Trophoblast cell (in vitro differentiated cells and primary cell): ENCODE results near the gene LRFN5.
A peak's percentile ranks its signal among the peaks of the same experiment; 100 is the strongest.

Experiments
- DNase-seq, 2 donors: peaks; one replicate each; pipeline ENCODE4 v3.0.0-alpha.2; 2016
- H2AFZ ChIP-seq: 2 replicates; pipeline ENCODE4 v1.6.1; 2013; ENCODE audit warnings: low read length, moderate library complexity, mild to moderate bottlenecking; ENCODE audit not compliant: insufficient read depth, poor library complexity
- H2AK5ac ChIP-seq: 2 replicates; pipeline ENCODE4 v1.6.1; 2013; ENCODE audit warnings: mild to moderate bottlenecking, low read length
- H2BK120ac ChIP-seq: 2 replicates; pipeline ENCODE4 v1.6.1; 2013; ENCODE audit warnings: low read length, mild to moderate bottlenecking, moderate library complexity; ENCODE audit not compliant: insufficient read depth, poor library complexity
- H2BK12ac ChIP-seq: 2 replicates; pipeline ENCODE4 v1.6.1; 2013; ENCODE audit warnings: mild to moderate bottlenecking, low read length, moderate library complexity
- H2BK5ac ChIP-seq: 2 replicates; pipeline ENCODE4 v1.6.1; 2013; ENCODE audit warnings: low read length, low read depth, moderate library complexity, mild to moderate bottlenecking; ENCODE audit not compliant: poor library complexity
- H3K14ac ChIP-seq: 2 replicates; pipeline ENCODE4 v1.6.1; 2013; ENCODE audit warnings: mild to moderate bottlenecking, low read length
- H3K18ac ChIP-seq: 2 replicates; pipeline ENCODE4 v1.6.1; 2013; ENCODE audit warnings: mild to moderate bottlenecking, low read length
- H3K23ac ChIP-seq: 2 replicates; pipeline ENCODE4 v1.6.1; 2013; ENCODE audit warnings: low read length
- H3K27ac ChIP-seq: 2 replicates; pipeline ENCODE4 v1.5.1; 2013; ENCODE audit warnings: low read depth, mild to moderate bottlenecking, inconsistent platforms, low read length, moderate library complexity
- H3K27me3 ChIP-seq: 2 replicates; pipeline ENCODE4 v1.6.1; 2013; ENCODE audit warnings: inconsistent platforms, mild to moderate bottlenecking, low read length, moderate library complexity; ENCODE audit not compliant: insufficient read depth
- H3K36me3 ChIP-seq, 2 experiments: 1 replicate in 1 of 2; 2 replicates in 1 of 2; pipeline ENCODE4 v1.6.1; 2013; ENCODE audit warnings: low read length in 2 of 2, mild to moderate bottlenecking in 2 of 2, moderate library complexity in 1 of 2; ENCODE audit not compliant: insufficient read depth in 2 of 2, control insufficient read depth in 1 of 2
- H3K4ac ChIP-seq: 2 replicates; pipeline ENCODE4 v1.6.1; 2013; ENCODE audit warnings: low read depth, mild to moderate bottlenecking, low read length, moderate library complexity
- H3K4me1 ChIP-seq, 2 experiments: 1 replicate in 1 of 2; 2 replicates in 1 of 2; pipeline ENCODE4 v1.6.1; 2013; ENCODE audit warnings: low read length in 2 of 2, mild to moderate bottlenecking in 2 of 2, moderate library complexity in 1 of 2; ENCODE audit not compliant: insufficient read depth in 2 of 2, control insufficient read depth in 1 of 2
- H3K4me2 ChIP-seq: 2 replicates; pipeline ENCODE4 v1.6.1; 2013; ENCODE audit warnings: inconsistent platforms, mild to moderate bottlenecking, low read length, moderate library complexity
- H3K4me3 ChIP-seq: 2 replicates; pipeline ENCODE4 v1.5.1; 2013; ENCODE audit warnings: mild to moderate bottlenecking, low read depth, low read length, inconsistent platforms
- H3K79me1 ChIP-seq: one replicate; pipeline ENCODE4 v1.6.1; 2013; ENCODE audit warnings: low read length
- H3K79me2 ChIP-seq: 2 replicates; pipeline ENCODE4 v1.6.1; 2013; ENCODE audit warnings: low read length, mild to moderate bottlenecking; ENCODE audit not compliant: control insufficient read depth, insufficient read depth, poor library complexity
- H3K9ac ChIP-seq: 2 replicates; pipeline ENCODE4 v1.6.1; 2013; ENCODE audit warnings: mild to moderate bottlenecking, low read length
- H3K9me3 ChIP-seq: 2 replicates; pipeline ENCODE4 v1.6.1; 2013; ENCODE audit warnings: low read depth, mild to moderate bottlenecking, control low read depth, inconsistent platforms, low read length; ENCODE audit not compliant: insufficient read depth
- H4K12ac ChIP-seq: 2 replicates; pipeline ENCODE4 v1.6.1; 2013; ENCODE audit warnings: low read depth, mild to moderate bottlenecking, low read length, moderate library complexity
- H4K8ac ChIP-seq: 2 replicates; pipeline ENCODE4 v1.6.1; 2013; ENCODE audit warnings: low read depth, mild to moderate bottlenecking, low read length, moderate library complexity
- H4K91ac ChIP-seq: one replicate; pipeline ENCODE4 v1.6.1; 2013; ENCODE audit warnings: low read depth, mild to moderate bottlenecking, low read length, moderate library complexity
- WGBS: extraction: QIAGEN DNeasy Blood & Tissue Kit; methylation state at CpG from one replicate; pipeline ENCODE4 v1.1.7; 2013; ENCODE audit warnings: missing lambda C conversion rate; ENCODE audit not compliant: insufficient read length, insufficient coverage; ENCODE audit errors: extremely low coverage; 5-methylcytosine and 5-hydroxymethylcytosine counted together

The LRFN5 gene

DNA sequence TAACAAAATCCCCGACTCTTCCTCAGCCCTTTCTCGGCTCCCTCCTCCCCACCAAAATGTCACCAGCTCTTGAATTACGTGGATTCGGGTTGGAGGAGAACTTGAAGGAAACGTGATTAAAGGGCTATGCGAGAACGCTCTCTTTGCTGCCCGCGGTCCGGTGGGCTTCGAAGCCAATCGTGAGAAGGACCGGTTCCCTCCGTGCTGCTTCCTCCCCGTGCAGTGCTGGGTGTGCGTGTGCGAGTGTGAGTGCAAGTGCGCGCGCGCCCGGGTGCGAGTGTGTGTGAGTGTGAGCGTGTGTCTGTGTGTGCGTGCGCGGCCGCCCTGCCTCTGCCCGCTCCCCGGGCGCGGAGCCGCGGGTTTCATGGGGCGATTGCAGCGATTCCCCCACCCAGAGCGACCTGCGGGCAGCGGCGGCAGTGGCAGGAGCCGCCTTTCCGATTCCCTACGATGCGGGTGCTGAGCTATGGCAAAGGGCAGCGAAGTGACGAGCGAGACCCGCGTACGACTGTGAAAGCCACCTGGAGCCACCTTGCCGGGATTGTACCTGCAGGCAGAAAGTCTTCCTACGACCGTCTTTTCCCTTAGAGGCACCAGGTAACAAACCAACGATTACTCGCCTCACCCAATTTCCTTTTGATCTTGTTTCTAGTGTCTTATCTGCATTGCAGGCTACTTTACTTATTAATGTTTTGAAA is 1.4 kb downstream of the LRFN5 start:
- WGBS, result no CpG with 5 or more reads among the region's 55 CpGs
- Histone ChIP-seq H2AFZ (peak overlapping the region; percentile 37), H3K79me2 (peaks cover 8% of the 10 kb centered on the region), H4K12ac (no peak overlapping the region), H2BK5ac (no peak overlapping the region), H4K91ac (no peak overlapping the region), H3K4me2 (peak overlapping the region; percentile 72), H4K8ac (no peak overlapping the region), H3K14ac (no peak overlapping the region), H3K23ac (no peak overlapping the region), H3K4ac (no peak overlapping the region), H3K36me3 (no peaks in the 10 kb centered on the region), H2BK12ac (no peak overlapping the region), H3K4me3 (peak overlapping the region; percentile 79), H2AK5ac (no peak overlapping the region), H3K79me1 (peaks cover 19% of the 10 kb centered on the region), H3K18ac (no peak overlapping the region), H3K27me3 (peaks cover 17% of the 10 kb centered on the region), H3K9me3 (peaks cover 2% of the 10 kb centered on the region), H3K9ac (no peak overlapping the region), H3K27ac (no peak overlapping the region), H3K4me1 (peaks cover 13 to 15% of the 10 kb centered on the region in 2 experiments), H2BK120ac (no peak overlapping the region)
- peak; percentile 3 to 56 for DNase-seq

DNA sequence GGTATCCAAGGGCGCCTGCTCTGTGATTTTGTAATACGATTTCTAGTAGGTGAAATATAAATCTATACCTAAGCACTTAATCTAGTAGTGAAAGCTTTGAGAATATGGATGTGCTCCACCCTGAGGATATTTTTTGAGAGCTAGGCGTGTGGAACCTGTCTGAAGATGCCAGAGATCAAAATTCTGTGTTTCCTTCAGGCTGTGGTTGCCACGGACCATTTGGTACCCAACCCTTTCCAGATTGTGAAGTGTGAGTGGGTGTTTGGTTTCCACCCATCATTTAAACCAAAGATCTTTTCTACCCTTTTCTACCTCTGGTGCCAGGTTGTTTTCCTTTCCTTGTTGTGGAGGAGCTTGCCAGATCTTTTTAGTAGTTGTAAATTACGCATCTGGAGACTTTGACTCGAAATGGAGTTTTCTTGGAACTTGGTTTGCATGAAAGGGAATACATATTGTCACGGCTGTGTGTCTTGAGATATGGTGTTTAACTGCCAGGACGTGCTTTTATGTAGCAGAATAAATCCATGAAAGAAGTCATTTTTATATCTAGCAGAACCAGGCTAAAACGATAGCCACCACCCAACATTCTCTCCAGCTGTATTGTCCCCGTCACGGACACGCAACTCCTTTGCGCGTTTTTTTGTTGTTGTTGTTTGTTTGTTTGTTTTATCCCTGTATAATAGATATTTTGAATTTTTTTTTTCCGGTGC is 2.2 kb downstream of the LRFN5 start:
- Histone ChIP-seq H3K4me3 (no peak overlapping the region), H2BK5ac (no peak overlapping the region)

GRCh38 chr14:41609704-41610183 is 3.1 kb downstream of the LRFN5 start:
- no peak overlapping the region for H3K27ac ChIP-seq

More for the DNA sequence above, 2.2 kb downstream of the LRFN5 start:
- Histone ChIP-seq H2AFZ (no peak overlapping the region), H3K9me3 (peaks cover 2% of the 10 kb centered on the region), H3K36me3 (no peaks in the 10 kb centered on the region), H3K4me1 (peaks cover 13 to 15% of the 10 kb centered on the region in 2 experiments), H4K8ac (no peak overlapping the region), H3K4ac (no peak overlapping the region), H2BK120ac (no peak overlapping the region), H3K18ac (no peak overlapping the region), H3K14ac (no peak overlapping the region), H3K4me2 (peak overlapping the region; percentile 72), H3K79me2 (peaks cover 8% of the 10 kb centered on the region), H2BK12ac (no peak overlapping the region), H3K27me3 (peaks cover 17% of the 10 kb centered on the region), H2AK5ac (no peak overlapping the region), H3K9ac (no peak overlapping the region), H4K12ac (no peak overlapping the region), H3K23ac (no peak overlapping the region), H4K91ac (no peak overlapping the region), H3K27ac (no peak overlapping the region), H3K79me1 (peaks cover 19% of the 10 kb centered on the region)
- no peak for DNase-seq
- no CpG with 5 or more reads among the region's 15 CpGs for WGBS

DNA sequence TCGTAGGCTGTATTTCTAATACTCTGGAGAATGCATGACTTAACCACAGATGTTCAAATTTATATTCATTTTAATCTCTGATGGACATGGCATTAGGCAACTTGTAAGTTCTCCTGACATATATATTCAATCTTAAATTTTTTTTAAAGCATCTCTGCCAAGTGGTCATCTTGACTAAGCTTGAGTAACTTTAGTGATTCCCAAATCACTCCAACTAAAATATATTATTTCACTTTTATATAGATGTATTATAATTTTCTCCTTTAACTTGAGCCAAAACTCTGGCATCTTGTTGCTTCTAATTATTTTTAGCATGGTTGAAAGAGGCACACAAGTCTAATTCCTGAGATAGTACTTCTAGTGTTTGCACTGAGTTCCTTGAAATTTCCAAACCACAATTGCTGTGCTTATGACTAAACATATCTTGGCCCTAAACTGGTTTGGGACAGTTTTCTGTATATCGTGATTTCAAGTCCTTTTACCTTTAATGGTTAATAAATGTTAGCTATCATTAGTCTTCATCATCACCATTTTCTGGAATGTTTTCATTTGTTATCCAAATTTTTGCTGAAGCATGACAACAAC is 8.4 kb downstream of the LRFN5 start:
- Histone ChIP-seq H3K79me2 (no peaks in the 10 kb centered on the region), H3K18ac (no peak overlapping the region), H3K23ac (no peak overlapping the region), H2BK5ac (no peak overlapping the region), H2BK120ac (no peak overlapping the region), H4K8ac (no peak overlapping the region), H2BK12ac (no peak overlapping the region), H3K4ac (no peak overlapping the region), H4K12ac (no peak overlapping the region), H3K14ac (no peak overlapping the region), H3K4me2 (no peak overlapping the region), H3K79me1 (no peaks in the 10 kb centered on the region), H3K27me3 (no peaks in the 10 kb centered on the region), H3K4me3 (no peak overlapping the region), H2AFZ (no peak overlapping the region), H3K27ac (no peak overlapping the region), H3K9me3 (no peaks in the 10 kb centered on the region), H3K36me3 (no peaks in the 10 kb centered on the region), H3K4me1 (no peaks in the 10 kb centered on the region), H4K91ac (no peak overlapping the region), H2AK5ac (no peak overlapping the region), H3K9ac (no peak overlapping the region)
- WGBS, result no CpG with 5 or more reads among the region's 2 CpGs
- DNase-seq, result no peak

More at GRCh38 chr14:41609704-41610183, 3.1 kb downstream of the LRFN5 start:
- DNase-seq, result no peak
- Histone ChIP-seq H3K18ac (no peak overlapping the region), H3K4me3 (peak overlapping the region; percentile 54), H4K8ac (no peak overlapping the region), H3K79me1 (peaks cover 16% of the 10 kb centered on the region), H3K79me2 (peaks cover 8% of the 10 kb centered on the region), H3K4me2 (peak overlapping the region; percentile 72), H3K23ac (no peak overlapping the region), H2BK12ac (no peak overlapping the region), H4K12ac (no peak overlapping the region), H2BK120ac (no peak overlapping the region), H3K36me3 (no peaks in the 10 kb centered on the region), H4K91ac (no peak overlapping the region), H2BK5ac (no peak overlapping the region), H3K9ac (no peak overlapping the region), H3K4me1 (peaks cover 13 to 15% of the 10 kb centered on the region in 2 experiments), H3K27me3 (peaks cover 17% of the 10 kb centered on the region), H2AK5ac (no peak overlapping the region), H2AFZ (no peak overlapping the region), H3K9me3 (peaks cover 2% of the 10 kb centered on the region), H3K4ac (no peak overlapping the region), H3K14ac (no peak overlapping the region)
- no CpG with 5 or more reads among the region's 24 CpGs for WGBS
